RWPE2 (cell line): ENCODE results near the gene DNAH2.

Source experiments
- ATAC-seq: fragments of 200-7000 bp; cut with Tn5 transposase; 3 replicates; pipeline ENCODE4 v1.9.1; 2021; ENCODE audit warnings: low read depth
- DNase-seq: peaks from one replicate; pipeline ENCODE4 v3.0.0-alpha.2; 2020; ENCODE audit warnings: low spot score
- H3K27ac ChIP-seq: fragments of 450-650 bp; 2 replicates; pipeline ENCODE4 v1.5.1; 2017; ENCODE audit warnings: mild to moderate bottlenecking; ENCODE audit not compliant: poor library complexity, severe bottlenecking
- H3K27me3 ChIP-seq: fragments of 250-450 bp; sonication (Bioruptor Pico); 2 replicates; pipeline ENCODE4 v1.5.1; 2021; ENCODE audit warnings: mild to moderate bottlenecking, moderate library complexity; ENCODE audit not compliant: insufficient read depth, poor library complexity, severe bottlenecking
- H3K36me3 ChIP-seq: fragments of 250-450 bp; sonication (Bioruptor Pico); 2 replicates; pipeline ENCODE4 v1.5.1; 2020; ENCODE audit warnings: low read depth, mild to moderate bottlenecking, moderate library complexity
- H3K4me1 ChIP-seq: fragments of 250-450 bp; sonication (Bioruptor Pico); 2 replicates; pipeline ENCODE4 v1.5.1; 2021; ENCODE audit warnings: mild to moderate bottlenecking, moderate library complexity; ENCODE audit not compliant: insufficient read depth, poor library complexity, severe bottlenecking
- H3K4me3 ChIP-seq: fragments of 250-450 bp; sonication (Bioruptor Pico); 2 replicates; pipeline ENCODE4 v1.5.1; 2021; ENCODE audit warnings: mild to moderate bottlenecking, moderate library complexity; ENCODE audit not compliant: severe bottlenecking
- H3K9me3 ChIP-seq: fragments of 250-450 bp; sonication (Bioruptor Pico); 2 replicates; pipeline ENCODE4 v1.5.1; 2021; ENCODE audit warnings: mild to moderate bottlenecking, moderate library complexity; ENCODE audit not compliant: severe bottlenecking
- CTCF ChIP-seq: fragments of 450-650 bp; IDR thresholded peaks from one replicate; pipeline ENCODE4 v1.5.1; 2017; ENCODE audit warnings: mild to moderate bottlenecking, moderate library complexity; ENCODE audit not compliant: poor library complexity, severe bottlenecking

DNAH2 gene

GRCh38 chr17:7814969-7815368, 97.4 kb downstream of the DNAH2 start:
- no peaks in the 10 kb centered on the region for H3K36me3 ChIP-seq
- no peaks in the 10 kb centered on the region for H3K27me3 ChIP-seq
- no peak overlapping the region for H3K27ac ChIP-seq
- ATAC-seq (no peak), DNase-seq (no peak)
- H3K4me3 ChIP-seq, result no peak overlapping the region
- H3K4me1 ChIP-seq, result peaks cover 2% of the 10 kb centered on the region
- H3K9me3 ChIP-seq, result no peaks in the 10 kb centered on the region
- TF ChIP-seq CTCF, result no peak

GRCh38 chr17:7816926-7817642, 99.5 kb downstream of the DNAH2 start:
- ATAC-seq (no peak), DNase-seq (no peak)
- TF ChIP-seq CTCF, result no peak
- Histone ChIP-seq H3K27ac (no peak overlapping the region), H3K36me3 (no peaks in the 10 kb centered on the region), H3K4me1 (no peaks in the 10 kb centered on the region), H3K4me3 (no peak overlapping the region), H3K27me3 (no peaks in the 10 kb centered on the region), H3K9me3 (no peaks in the 10 kb centered on the region)

GRCh38 chr17:7817643-7817964, 100.1 kb downstream of the DNAH2 start:
- Histone ChIP-seq H3K27me3 (no peaks in the 10 kb centered on the region), H3K36me3 (no peaks in the 10 kb centered on the region), H3K4me3 (no peak overlapping the region), H3K27ac (no peak overlapping the region), H3K9me3 (no peaks in the 10 kb centered on the region), H3K4me1 (no peaks in the 10 kb centered on the region)
- DNase-seq (no peak), ATAC-seq (no peak)
- TF ChIP-seq CTCF, result no peak

GRCh38 chr17:7818026-7818425, 100.5 kb downstream of the DNAH2 start:
- H3K27ac ChIP-seq, result no peak overlapping the region
- no peak for DNase-seq
- TF ChIP-seq CTCF, result no peak
- no peaks in the 10 kb centered on the region for H3K27me3 ChIP-seq
- no peaks in the 10 kb centered on the region for H3K9me3 ChIP-seq
- no peak for ATAC-seq
- H3K36me3 ChIP-seq, result no peaks in the 10 kb centered on the region
- no peak overlapping the region for H3K4me3 ChIP-seq
- H3K4me1 ChIP-seq, result no peaks in the 10 kb centered on the region

GRCh38 chr17:7818746-7819645, 101.5 kb downstream of the DNAH2 start:
- ATAC-seq, result no peak
- DNase-seq, result no peak
- Histone ChIP-seq H3K27ac (no peak overlapping the region), H3K4me1 (no peaks in the 10 kb centered on the region), H3K4me3 (no peak overlapping the region), H3K36me3 (no peaks in the 10 kb centered on the region), H3K27me3 (no peaks in the 10 kb centered on the region), H3K9me3 (no peaks in the 10 kb centered on the region)
- TF ChIP-seq CTCF, result no peak
